ENCODE data around the gene CRIP2.

GRCh38 chr14:105467249-105467941 lies 7.2 kb upstream of the CRIP2 start:
- TF ChIP-seq CTCF (IDR thresholded peaks at IDR 0.05) (no peak), POLR2A (IDR thresholded peaks at IDR 0.05) (no peak)
